NT2/D1 (cell line): Measurements from ENCODE around the gene LCE3E.

Source experiments
- SUZ12 ChIP-seq: IDR thresholded peaks from 2 replicates; pipeline ENCODE4 v1.6.1; 2011; ENCODE audit not compliant: insufficient read length, insufficient read depth; ENCODE audit errors: extremely low read depth
- YY1 ChIP-seq: IDR thresholded peaks from 2 replicates; pipeline ENCODE4 v1.6.1; 2011; ENCODE audit not compliant: insufficient read length, insufficient read depth
- ZNF274 ChIP-seq: IDR thresholded peaks from 2 replicates; pipeline ENCODE4 v1.6.1; 2011; ENCODE audit warnings: mild to moderate bottlenecking, low read depth, low read length

- TF ChIP-seq ZNF274 (no peak), SUZ12 (no peak), YY1 (no peak)
Measured at GRCh38 chr1:152566681-152567080, at the start of gene LCE3E.
